ENCODE results near the gene NEURL4.

DNA sequence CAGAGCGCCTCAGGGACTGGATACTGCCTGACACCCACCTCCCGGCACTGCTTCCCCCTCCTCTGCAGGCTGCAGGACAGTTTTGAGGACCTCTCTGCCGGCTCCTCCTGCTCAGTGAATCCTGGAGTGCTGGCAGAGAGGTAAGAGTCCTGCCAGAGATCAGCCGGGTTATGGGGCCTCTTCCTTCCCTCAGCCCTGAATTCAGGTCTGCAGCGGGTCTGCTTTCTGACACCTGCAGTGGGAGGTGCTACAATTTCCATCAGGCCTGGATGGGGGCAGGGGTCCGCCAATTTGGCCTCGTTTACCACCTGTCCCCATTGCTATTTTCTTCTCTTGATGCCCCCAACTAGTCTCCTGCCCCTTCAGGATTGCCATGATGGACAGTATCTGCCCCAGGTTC, 3.0 kb upstream of the NEURL4 start:
- TF ChIP-seq, protein P1, sequence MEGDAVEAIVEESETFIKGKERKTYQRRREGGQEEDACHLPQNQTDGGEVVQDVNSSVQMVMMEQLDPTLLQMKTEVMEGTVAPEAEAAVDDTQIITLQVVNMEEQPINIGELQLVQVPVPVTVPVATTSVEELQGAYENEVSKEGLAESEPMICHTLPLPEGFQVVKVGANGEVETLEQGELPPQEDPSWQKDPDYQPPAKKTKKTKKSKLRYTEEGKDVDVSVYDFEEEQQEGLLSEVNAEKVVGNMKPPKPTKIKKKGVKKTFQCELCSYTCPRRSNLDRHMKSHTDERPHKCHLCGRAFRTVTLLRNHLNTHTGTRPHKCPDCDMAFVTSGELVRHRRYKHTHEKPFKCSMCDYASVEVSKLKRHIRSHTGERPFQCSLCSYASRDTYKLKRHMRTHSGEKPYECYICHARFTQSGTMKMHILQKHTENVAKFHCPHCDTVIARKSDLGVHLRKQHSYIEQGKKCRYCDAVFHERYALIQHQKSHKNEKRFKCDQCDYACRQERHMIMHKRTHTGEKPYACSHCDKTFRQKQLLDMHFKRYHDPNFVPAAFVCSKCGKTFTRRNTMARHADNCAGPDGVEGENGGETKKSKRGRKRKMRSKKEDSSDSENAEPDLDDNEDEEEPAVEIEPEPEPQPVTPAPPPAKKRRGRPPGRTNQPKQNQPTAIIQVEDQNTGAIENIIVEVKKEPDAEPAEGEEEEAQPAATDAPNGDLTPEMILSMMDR (conservative IDR thresholded peaks at IDR 0.05), result no peak
- TF ChIP-seq ZFX (IDR thresholded peaks at IDR 0.05), result no peak
